ENCODE results near the gene RCAN2.

Gene RCAN2

GRCh38 chr6:46281110-46281509 lies 210.1 kb downstream of the RCAN2 start:
- TF ChIP-seq SIN3A (IDR thresholded peaks at IDR 0.05; ENCODE audit: borderline replicate concordance, insufficient read depth, low read length): no peak
- TF ChIP-seq TAF1 (IDR thresholded peaks at IDR 0.05; ENCODE audit: borderline replicate concordance, insufficient read depth, low read length): no peak
- TF ChIP-seq POLR2AphosphoS5 (IDR thresholded peaks at IDR 0.05; ENCODE audit: low read depth, low read length): no peak
- no peak for TF ChIP-seq REST (IDR thresholded peaks at IDR 0.05; ENCODE audit: insufficient read depth in 1 of 2, low read depth in 2 of 2, low read length in 2 of 2)

- no peak for TF ChIP-seq FOXP2 (optimal IDR thresholded peaks at IDR 0.05; ENCODE audit: borderline replicate concordance, extremely low read depth, extremely low read length, insufficient read depth)
- no peak for TF ChIP-seq SIN3A (IDR thresholded peaks at IDR 0.05; ENCODE audit: borderline replicate concordance, insufficient read depth, low read length)
- TF ChIP-seq TAF1 (IDR thresholded peaks at IDR 0.05; ENCODE audit: borderline replicate concordance, insufficient read depth, low read length): no peak
- no peak for TF ChIP-seq POLR2AphosphoS5 (IDR thresholded peaks at IDR 0.05; ENCODE audit: low read depth, low read length)
- TF ChIP-seq REST (IDR thresholded peaks at IDR 0.05; ENCODE audit: insufficient read depth in 1 of 2, low read depth in 2 of 2, low read length in 2 of 2): no peak
Observed at GRCh38 chr6:46279874-46280273, 211.4 kb downstream of the RCAN2 start.

GRCh38 chr6:46276576-46277142 lies 214.6 kb downstream of the RCAN2 start:
- no peak for TF ChIP-seq SIN3A (IDR thresholded peaks at IDR 0.05; ENCODE audit: borderline replicate concordance, insufficient read depth, low read length)
- no peak for TF ChIP-seq REST (IDR thresholded peaks at IDR 0.05; ENCODE audit: insufficient read depth in 1 of 2, low read depth in 2 of 2, low read length in 2 of 2)
- TF ChIP-seq TAF1 (IDR thresholded peaks at IDR 0.05; ENCODE audit: borderline replicate concordance, insufficient read depth, low read length): no peak
- TF ChIP-seq FOXP2 (optimal IDR thresholded peaks at IDR 0.05; ENCODE audit: borderline replicate concordance, extremely low read depth, extremely low read length, insufficient read depth): no peak
- TF ChIP-seq POLR2AphosphoS5 (IDR thresholded peaks at IDR 0.05; ENCODE audit: low read depth, low read length): no peak

GRCh38 chr6:46274502-46274901 lies 216.7 kb downstream of the RCAN2 start:
- no peak for TF ChIP-seq SIN3A (IDR thresholded peaks at IDR 0.05; ENCODE audit: borderline replicate concordance, insufficient read depth, low read length)
- no peak for TF ChIP-seq POLR2AphosphoS5 (IDR thresholded peaks at IDR 0.05; ENCODE audit: low read depth, low read length)
- no peak for TF ChIP-seq FOXP2 (optimal IDR thresholded peaks at IDR 0.05; ENCODE audit: borderline replicate concordance, extremely low read depth, extremely low read length, insufficient read depth)
- TF ChIP-seq REST (IDR thresholded peaks at IDR 0.05; ENCODE audit: insufficient read depth in 1 of 2, low read depth in 2 of 2, low read length in 2 of 2): no peak
- no peak for TF ChIP-seq TAF1 (IDR thresholded peaks at IDR 0.05; ENCODE audit: borderline replicate concordance, insufficient read depth, low read length)

- TF ChIP-seq TAF1 (IDR thresholded peaks at IDR 0.05; ENCODE audit: borderline replicate concordance, insufficient read depth, low read length) (no peak), REST (IDR thresholded peaks at IDR 0.05; ENCODE audit: insufficient read depth in 1 of 2, low read depth in 2 of 2, low read length in 2 of 2) (no peak), SIN3A (IDR thresholded peaks at IDR 0.05; ENCODE audit: borderline replicate concordance, insufficient read depth, low read length) (no peak), POLR2AphosphoS5 (IDR thresholded peaks at IDR 0.05; ENCODE audit: low read depth, low read length) (no peak), FOXP2 (optimal IDR thresholded peaks at IDR 0.05; ENCODE audit: borderline replicate concordance, extremely low read depth, extremely low read length, insufficient read depth) (no peak)
Observed at GRCh38 chr6:46273911-46274310, 217.3 kb downstream of the RCAN2 start.

All from PFSK-1 (cell line).